GM21367 (cell line): ENCODE results near the gene KAT8.
"Not testable (repeated sequence)": the region's sequence is repeated elsewhere in the genome, so short reads cannot be mapped to it uniquely, and the experiment has no call there.

Experiments
- ATAC-seq: cut with Tn5 transposase; IDR thresholded peaks from one replicate; pipeline ENCODE4 v1.9.1; 2021; ENCODE audit not compliant: unreplicated experiment

KAT8 gene

DNA sequence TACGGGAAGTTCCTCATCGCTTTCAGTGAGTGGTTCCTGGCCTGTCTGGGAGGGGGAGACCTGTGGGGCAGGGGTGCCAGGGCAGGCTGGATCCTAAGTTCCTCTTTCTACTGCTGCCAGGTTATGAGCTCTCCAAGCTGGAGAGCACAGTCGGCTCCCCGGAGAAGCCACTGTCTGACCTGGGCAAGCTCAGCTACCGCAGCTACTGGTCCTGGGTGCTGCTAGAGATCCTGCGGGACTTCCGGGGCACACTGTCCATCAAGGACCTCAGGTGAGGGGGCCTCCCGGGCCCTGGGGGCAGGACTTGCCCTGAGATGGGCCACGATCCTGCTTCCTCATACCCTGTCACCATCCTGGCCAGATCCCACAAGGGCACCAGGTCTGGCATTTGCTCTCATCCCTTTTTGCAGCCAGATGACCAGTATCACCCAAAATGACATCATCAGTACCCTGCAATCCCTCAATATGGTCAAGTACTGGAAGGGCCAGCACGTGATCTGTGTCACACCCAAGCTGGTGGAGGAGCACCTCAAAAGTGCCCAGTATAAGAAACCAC, 12.9 kb downstream of the KAT8 start:
- no peak for ATAC-seq

DNA sequence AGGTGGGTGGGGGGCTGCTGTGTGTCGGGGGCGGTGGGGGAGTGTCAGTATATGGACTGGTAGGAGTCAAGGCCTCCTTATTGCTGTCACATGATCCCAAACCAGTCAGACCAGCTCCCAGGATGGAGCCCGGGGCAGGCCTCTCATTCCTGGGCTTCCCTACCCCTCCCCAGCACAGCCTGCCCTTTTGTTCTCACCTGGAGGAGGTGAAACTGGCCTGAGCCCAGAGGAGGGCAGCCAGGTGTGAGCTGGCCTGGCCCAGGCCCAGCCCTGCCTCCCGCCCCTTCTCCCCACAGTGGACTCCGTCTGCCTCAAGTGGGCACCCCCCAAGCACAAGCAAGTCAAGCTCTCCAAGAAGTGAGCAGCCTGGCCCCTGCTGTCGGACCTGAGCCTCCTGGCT, 13.4 kb downstream of the KAT8 start:
- no peak for ATAC-seq

DNA sequence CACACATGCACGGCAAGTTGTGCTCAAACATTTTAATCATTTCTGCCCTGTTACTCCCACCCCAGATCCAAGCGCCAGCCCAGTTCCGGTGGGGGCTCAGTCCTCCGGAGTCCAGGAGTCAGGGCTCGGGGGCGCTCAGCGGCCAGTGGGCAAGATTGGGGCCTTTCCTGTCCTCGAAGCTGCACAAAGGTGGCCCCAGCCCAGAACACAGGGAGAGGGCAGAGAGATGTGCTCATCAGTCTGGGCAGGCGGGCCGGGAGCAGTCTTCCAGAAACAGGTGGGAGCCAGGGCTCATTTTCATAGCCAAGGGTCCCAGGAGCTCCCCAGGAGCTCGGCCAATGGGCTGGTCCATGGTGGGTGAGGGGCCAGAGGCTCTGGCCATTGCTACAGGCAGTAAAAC, 14.0 kb downstream of the KAT8 start:
- ATAC-seq, result no peak

DNA sequence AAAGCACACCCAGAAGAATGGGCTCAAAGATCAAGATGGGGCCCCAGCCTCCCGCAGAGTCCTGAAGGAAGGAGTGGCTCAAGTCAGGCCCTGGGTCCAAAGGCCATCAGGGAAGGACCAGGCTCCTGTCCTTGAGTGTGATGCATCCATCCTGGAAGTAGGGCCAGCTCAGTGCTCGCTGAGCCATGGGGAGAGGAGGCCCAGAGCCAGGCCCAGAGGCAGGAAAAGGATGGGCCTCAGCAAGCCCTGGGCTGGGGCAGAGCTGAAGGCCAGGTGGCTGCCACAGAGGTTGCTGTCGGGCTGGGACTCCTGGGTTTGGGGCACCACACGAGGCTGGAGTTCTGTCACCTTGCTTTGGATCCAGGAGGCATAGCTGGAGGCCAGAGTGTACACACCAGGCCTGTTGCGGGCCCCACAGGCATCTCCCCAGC, 14.4 kb downstream of the KAT8 start:
- ATAC-seq, result no peak

DNA sequence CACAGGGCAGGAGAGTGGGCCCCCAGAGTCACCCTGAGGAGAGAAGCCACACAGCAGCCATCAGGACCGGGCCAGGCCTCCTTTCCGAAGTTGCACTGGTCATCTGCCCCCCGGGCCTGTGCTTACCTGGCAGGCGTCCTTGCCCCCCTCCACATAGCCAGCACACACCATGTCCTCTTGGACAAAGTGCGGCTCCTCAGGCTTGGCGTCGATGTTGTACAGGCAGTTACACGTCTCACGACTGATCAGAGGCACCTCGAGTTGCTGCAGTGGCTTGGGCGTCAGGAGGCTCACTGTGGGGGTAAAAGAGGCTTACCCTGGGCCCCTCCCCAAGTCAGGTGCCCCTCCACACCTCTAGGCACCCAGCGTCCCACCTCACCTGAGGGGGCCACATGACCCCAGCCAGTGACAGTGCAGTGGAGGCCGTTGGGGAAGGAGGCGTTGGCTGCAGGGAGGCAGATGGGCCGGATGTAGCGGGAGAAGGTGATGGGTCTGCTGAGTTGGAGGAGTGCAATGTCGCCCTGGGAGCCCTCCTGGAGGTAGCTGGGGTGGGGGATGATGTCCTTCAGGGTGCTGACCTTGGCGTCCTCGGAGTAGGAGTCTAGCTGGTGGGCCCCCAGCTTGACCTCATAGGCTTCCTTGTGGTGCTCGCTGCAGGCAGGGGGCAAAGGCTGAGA, 15.0 kb downstream of the KAT8 start:
- no peak for ATAC-seq

DNA sequence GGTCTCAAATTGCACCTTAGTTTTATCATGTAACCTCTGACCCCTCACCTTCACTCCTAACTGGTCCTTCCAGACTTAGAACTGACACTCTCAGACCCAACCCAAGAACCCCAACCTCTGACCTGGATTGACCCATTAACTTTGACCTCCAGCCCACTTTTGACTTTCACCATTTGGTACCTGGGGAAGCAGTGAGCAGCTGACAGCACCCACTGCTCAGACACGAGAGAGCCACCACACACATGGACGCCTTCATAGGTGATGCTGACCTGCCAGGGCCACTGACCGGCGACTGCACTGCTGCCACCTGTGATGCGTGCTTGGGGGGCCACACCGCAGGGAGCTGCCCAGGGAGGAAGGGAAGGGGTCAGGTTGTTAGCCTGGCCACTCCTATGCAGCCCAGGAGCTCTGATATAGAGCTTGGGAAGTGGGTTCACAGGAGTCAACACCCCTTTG, 15.6 kb downstream of the KAT8 start:
- ATAC-seq, result no peak

DNA sequence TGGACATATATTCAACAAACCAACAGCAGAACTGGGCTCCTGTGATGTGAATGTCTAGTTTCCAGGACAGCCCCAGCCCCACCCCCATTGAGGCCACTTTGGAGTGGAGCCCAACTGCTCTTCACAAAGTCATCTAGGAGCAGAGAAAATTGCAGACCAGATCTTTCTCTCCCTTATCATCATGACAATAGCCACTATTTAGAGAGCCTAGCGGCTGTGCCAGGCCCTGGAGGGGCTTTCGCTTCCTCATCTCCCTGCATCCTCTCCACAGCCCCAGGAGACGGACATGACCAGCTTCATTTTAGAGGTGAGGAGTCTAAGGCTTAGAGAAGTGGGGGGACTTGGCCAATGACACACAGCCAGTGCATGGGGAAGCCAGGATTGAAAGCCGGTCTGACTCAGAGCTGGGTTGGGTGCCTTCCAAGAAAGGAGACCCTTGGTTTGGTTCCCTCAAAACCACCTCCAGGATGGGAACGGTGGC, 16.7 kb downstream of the KAT8 start:
- ATAC-seq, result no peak

DNA sequence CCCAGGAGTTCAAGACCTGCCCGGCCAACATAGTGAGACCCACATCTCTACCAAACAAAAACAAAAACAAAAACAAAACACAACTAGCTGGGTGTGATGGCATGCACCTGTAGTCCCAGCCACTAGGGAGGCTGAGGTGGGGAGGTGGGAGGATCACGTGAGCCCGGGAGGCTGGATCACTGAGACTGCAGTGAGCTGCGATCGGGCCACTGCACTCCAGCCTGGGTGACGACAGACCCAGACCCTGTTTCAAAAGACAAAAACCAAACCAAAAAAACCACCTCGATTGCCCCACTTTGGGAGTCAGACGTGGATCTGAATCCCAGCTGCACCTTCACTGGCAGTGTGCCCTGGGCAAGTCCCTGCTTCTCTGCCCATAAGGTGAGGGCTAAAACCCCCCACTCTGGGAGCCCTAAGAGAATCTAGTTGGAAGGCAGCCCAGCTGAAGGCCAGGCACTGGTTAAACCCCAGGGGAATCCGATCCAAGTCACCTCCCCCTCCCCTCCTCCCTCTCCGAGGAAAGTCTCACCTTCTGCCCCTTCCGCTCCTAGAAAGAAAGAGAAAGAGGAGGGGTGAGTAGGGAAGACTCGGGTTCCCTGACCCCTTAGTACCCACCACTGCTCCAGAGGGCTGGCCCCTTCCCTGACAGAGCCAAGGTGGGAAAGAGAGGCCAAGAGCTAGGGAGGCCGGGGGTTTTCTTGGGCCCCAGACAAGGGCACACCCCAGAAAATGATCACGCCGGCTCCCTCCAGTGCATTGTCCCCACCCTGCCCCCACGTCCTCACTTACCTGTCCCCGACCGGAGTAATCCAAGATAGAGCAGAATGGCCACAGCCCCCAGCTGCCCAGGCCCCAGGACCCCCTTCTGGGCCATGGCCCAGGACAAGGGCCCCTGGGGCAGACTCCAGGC, 17.4 kb downstream of the KAT8 start:
- no peak for ATAC-seq

DNA sequence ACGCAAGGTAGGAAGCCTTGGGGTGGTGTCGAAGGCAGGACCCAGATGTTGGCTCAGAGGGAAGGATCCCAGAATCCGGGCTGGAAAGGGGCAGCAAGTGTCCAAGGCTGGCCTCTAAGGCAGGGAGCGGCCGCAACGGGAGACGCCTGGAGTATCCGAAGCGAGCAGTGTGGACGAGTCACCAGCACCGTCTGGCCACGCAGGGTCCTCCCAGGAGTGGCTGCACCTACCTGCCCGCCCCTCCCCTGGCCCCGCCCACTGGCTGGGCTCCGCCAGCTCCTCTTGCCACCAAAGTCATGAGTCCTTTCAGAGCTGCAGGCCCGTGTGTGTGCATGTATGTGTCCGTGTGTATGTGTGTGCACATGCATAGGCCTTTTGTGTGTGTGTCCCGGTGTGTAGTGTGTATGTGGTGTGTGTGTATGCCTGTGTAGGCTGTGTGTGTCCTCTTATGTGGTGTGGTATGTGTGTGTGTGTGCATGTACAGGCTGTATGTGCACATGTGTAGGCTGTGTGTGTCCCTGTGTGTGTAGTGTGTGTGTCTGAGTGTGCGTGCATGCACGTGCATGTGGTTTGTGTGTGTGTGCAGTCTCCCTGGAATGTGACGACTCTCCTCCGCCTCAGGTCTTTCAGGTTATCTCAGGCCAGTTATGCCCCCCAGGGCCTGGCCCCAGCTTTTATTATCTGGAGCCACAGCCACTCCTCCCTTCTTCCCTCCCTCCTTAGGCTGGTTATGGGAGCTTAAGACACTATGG, 18.2 kb downstream of the KAT8 start, which contains the start of gene PRSS8:
Gene PRSS8 (minus strand): TSS at position 193 of the 752 bp plus-strand sequence. CDS start 229 bp downstream, outside the sequence.
- ATAC-seq, result no peak

DNA sequence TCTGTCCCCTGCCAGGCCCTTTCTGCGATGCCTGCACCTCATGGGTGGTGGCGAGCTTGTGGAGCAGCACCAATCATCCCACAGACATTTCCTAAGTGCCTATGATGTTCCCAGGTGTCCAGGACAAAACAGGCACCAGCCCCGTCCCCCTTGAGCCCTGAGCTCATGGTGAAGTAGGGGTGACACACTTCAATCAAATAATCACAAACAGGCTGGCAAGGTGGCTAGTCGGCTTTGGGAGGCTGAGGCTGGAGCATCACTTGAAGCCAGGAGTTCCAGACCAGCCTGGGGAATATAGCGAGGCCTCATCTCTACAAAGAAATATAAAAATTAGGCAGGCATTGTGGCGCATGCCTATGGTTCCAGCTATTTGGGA, 18.8 kb downstream of the KAT8 start:
- ATAC-seq, result no peak

DNA sequence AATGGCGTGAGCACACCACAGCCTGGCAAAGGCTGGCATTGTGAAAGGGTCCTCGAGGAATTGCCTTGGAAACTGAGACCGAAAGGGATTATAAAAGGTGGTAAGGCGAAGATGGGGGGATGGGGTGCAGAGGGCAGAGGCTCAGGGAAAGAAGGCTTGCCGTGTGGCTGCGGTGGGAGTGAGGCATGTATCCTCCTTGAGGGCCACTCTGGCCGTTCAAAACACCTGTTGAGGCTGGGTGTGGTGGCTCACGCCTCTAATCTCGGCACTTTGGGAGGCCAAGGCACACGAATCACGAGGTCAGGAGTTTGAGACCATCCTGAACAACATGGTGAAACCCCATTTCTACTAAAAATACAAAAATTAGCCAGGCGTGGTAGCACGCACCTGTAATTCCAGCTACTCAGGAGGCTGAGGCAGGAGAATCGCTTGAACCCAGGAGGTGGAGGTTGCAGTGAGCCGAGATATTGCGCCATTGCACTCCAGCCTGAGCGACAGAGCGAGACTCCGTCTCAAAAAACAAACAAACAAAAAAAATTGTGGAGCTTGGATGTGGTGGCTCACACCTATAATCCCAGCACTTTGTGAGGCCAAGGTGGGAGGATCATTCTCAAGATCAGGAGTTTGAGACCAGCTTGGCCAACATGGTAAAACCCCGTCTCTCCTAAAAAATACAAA, 19.5 kb downstream of the KAT8 start:
- ATAC-seq, result not testable (repeated sequence)

DNA sequence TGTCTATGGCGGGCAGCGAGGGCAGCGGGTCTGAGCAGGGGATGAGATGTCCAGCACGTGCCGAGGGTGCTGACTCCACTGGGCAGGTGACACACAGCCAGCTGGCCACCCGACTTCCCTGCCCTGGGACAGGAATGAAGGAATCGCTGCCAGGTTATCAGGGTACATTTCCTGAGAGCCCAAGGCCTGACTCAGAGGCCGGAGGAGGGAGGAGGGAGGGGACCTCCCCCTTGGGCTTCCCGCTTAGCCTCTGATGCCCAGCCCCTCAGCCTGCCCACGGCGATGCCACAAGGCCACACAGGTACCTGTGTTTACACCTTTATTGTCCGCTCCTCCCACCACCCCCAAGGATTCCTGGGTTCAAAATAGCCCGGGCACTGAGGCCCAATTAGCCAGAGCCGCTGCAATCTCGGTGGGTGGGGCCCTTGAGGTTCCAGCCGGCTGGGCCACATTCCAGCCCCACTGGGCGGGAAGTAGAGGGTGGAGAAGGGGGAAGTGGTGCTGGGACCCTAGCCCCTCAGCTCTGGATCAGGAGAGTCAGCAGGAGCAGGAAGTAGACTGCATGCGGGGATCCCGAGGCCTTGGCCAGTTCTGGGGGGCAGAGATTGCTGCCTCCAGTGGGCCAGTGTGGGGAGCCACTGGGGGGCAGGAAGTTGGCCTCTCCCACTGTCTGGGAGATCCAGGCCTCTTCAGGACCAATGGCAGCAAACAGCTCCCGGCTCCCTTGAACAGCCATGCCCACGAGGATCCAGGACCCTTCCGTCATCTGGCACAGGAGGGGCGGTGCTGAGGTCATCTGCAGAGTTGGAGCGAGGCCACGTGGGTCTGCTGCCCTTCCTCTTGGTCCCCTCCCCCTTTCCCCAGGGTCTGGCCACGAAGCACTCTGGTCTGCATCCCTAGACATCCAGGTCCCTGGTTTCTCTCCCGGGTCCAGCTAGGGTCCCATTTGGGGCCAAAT, 21.4 kb downstream of the KAT8 start:
- ATAC-seq, result no peak

DNA sequence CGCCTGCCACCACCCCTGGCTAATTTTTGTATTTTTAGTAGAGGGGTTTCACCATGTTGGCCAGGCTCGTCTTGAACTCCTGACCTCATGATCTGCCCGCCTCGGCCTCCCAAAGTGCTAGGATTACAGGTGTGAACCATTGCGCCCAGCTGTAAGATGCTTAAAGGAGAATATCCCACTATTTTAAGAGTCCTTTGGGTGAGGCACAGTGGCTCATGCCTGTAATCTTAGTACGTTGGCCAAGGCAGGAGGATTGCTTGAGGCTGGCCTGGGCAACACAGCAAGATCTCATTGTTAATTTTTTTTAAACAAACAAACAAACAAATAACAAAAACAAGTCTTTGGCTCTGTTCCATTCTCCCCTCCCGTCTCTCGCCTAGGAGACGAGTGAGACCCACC, 23.6 kb downstream of the KAT8 start:
- ATAC-seq, result not testable (repeated sequence)

DNA sequence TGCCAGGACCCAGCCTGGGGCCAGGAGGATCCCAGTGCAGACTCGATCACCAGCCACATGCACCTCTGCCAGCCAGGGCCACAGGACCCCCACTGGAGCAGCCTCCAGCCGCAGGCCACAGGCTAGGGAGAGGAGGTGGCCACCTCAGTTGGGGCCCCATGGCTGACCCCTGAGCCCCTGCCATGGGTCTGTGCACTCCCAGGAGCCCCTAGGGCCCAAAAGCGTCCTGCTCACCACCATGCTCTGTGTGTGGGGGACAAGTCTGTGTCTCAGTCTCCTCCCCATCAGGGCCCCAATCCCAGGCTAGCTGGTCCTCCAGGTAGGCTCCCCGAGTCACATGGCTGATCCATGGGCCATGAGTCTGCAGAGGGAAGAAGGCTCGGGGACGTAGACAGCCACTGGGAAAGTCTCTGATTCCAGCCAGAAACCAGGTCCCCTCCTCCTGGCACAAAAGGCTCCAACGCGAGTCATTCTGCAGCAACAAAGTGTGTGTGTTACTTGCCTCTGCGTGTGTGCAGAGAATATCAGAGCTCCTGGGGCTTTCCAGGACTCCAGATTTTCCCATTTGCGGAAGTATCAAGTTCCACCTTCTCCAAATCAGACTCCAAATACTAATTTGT, 24.1 kb downstream of the KAT8 start:
- no peak for ATAC-seq

DNA sequence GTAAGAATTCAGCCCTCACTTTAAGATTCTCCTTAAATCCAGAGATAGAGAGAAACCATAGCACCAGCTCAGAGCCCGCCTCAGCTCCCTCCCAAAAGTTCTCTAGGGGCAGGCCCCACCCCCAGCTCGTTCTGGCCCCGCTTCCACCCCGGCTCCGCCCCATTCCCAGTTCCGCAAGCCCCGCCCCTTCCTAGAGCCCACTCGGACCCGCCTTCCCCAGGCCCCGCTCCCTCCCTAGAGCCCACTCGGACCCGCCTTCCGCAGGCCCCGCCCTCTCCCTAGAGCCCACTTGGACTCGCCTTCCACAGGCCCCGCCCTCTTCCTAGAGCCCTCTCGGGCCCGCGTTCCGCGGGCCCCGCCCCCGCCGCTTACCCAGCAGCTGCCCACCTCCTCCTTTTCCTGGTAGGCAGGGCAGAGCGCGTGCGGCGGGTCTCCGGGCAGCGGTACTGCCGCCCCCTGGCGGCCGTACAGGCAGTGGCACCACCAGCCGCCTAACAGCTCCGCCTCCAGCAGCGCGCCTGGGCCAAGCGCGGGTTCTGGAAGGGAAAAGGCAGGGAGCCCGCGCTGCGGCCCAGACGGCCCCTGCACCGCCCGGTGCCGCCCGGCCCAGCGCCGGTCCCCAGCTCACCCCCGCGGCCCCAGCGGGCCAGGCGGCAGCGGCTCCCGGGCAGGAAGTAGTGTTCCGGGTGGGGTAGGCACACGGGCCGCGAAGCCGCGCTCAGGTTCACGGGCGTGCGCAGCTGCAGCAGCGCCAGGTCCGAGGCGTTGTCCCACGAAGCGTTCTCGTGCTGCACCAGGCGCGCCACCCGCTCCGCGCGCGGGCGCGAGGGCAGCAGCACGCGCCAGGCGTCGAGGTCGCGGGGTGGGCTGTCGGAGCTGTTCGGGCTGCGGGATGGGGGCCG, 24.9 kb downstream of the KAT8 start:
- ATAC-seq, result peak; percentile 86

DNA sequence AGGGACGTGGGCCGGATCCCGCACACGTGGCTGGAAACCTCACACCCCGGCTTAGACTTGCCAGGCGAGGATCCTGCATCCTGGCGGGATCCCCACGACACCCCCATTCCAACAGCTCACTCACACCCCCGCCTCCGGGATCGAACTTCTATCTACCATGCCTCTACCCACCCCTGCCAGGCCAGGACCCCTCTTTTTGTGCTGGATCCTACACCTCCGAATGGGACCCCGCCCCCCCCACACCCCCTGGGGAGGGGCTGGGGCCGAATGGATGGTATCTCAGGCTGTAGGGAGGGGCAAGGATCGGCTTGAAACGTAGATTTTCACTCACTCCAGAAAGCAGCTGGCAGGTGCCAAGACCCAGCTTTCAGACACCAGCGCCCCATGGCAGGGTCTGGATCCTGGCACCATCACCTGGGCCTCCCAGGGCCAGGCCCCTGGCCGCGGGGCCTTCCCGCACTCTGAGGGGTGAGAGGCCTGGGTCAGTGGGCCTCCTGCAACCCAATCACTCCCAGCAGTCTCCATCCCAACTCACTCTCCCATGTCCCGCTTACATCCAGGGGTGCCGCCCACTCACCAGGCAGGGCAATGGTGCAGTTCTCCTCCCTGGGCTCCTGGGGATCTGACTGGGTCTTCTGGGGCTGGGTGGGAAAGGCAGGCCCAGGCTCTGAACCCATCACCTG, 25.7 kb downstream of the KAT8 start:
- ATAC-seq, result no peak

DNA sequence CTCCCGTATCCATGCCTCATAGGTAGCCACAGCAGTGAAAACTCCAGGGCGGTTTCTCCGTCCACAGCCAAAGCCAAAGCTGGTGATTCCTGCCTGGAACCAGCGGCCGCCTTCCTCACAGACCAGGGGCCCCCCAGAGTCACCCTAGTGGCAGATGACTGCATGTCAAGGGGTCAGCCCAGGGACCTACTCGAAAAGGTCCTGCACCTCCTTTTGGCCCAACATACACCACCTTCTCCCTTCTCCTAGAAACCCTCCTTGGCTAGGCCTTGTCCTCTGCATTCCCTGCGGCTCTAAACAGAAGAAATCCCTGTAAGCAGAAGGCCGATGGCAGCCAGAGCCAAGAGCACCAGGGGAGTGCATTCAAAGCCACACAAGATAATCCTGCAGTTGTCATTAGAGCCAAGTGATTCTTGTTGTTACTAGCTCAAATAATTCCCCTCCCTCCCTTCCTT, 26.3 kb downstream of the KAT8 start:
- no peak for ATAC-seq
